H1 (cell line): ENCODE results near the gene ACVRL1. TPM values are rescaled to one million over a fixed set of nuclear protein-coding genes. Genes with fewer than 3 reads are reported as not detected.
A peak's percentile ranks its signal among the peaks of the same experiment; 100 is the strongest.

Experiments
- CTCF ChIA-PET: fragments of 300-600 bp; sonication (Branson Sonifier 250); formaldehyde crosslinking; loops from one replicate; lab custom pipeline; 2021; ENCODE audit not compliant: partially characterized antibody; lab: Charles Lee
- POLR2A ChIA-PET: fragments of 300-600 bp; sonication (Branson Sonifier 250); formaldehyde crosslinking; loops from one replicate; lab custom pipeline; 2021; ENCODE audit warnings: inconsistent platforms; ENCODE audit not compliant: partially characterized antibody; lab: Charles Lee
- DNase-seq, 2 experiments: peaks; one replicate each; pipeline versions ENCODE4 v3.0.0 to v3.0.0-alpha.2; 2010 to 2022; ENCODE audit warnings: low spot score in 2 of 2, low read depth in 1 of 2, mixed read lengths in 1 of 2
- FAIRE-seq: peaks from 2 replicates; lab custom pipeline; 2011; peaks lifted over from hg19 to GRCh38; lab: Jason Lieb, UNC
- H2AFZ ChIP-seq: 2 replicates; pipeline ENCODE4 v1.8.1; 2012; ENCODE audit warnings: low read length, inconsistent platforms
- H2AK5ac ChIP-seq: 2 replicates; pipeline ENCODE4 v1.6.1; 2013; ENCODE audit warnings: low read depth, low read length
- H2BK120ac ChIP-seq: replicated peaks from 2 replicates; pipeline ENCODE3; 2013; ENCODE audit warnings: low read depth, low read length, inconsistent platforms
- H2BK12ac ChIP-seq: 2 replicates; pipeline ENCODE4 v1.6.1; 2013; ENCODE audit warnings: low read depth, low read length
- H2BK15ac ChIP-seq: 2 replicates; pipeline ENCODE4 v1.6.1; 2013; ENCODE audit warnings: low read length
- H2BK20ac ChIP-seq: 2 replicates; pipeline ENCODE4 v1.6.1; 2013; ENCODE audit warnings: low read length
- H2BK5ac ChIP-seq: 2 replicates; pipeline ENCODE4 v1.6.1; 2013; ENCODE audit warnings: low read depth, low read length
- H3K14ac ChIP-seq: 2 replicates; pipeline ENCODE4 v1.6.1; 2013; ENCODE audit warnings: inconsistent platforms; ENCODE audit not compliant: insufficient read length
- H3K18ac ChIP-seq: 2 replicates; pipeline ENCODE4 v1.6.1; 2013; ENCODE audit warnings: low read length; ENCODE audit errors: extremely low read depth
- H3K23ac ChIP-seq: 2 replicates; pipeline ENCODE4 v1.6.1; 2013; ENCODE audit warnings: inconsistent platforms; ENCODE audit not compliant: insufficient read length
- H3K23me2 ChIP-seq: 2 replicates; pipeline ENCODE4 v1.6.1; 2013; ENCODE audit warnings: low read depth, low read length
- H3K27ac ChIP-seq: 2 replicates; pipeline ENCODE4 v1.6.1; 2011; ENCODE audit warnings: low read depth, low read length, inconsistent platforms
- H3K27me3 ChIP-seq, 4 experiments: replicated peaks in 1 of 4; 1 replicate in 1 of 4; 2 replicates in 3 of 4; pipeline versions ENCODE4 v1.6.1 to v1.8.1; 2011 to 2013; ENCODE audit warnings: low read length in 3 of 4, mild to moderate bottlenecking in 3 of 4, inconsistent platforms in 2 of 4, mixed read lengths in 2 of 4, moderate library complexity in 1 of 4; ENCODE audit not compliant: control insufficient read depth in 3 of 4, insufficient read depth in 3 of 4; ENCODE audit errors: extremely low read depth in 1 of 4
- H3K36me3 ChIP-seq, 4 experiments: 2 replicates each; pipeline versions ENCODE4 v1.6.1 to v1.8.1; 2011 to 2013; ENCODE audit warnings: mild to moderate bottlenecking in 4 of 4, low read length in 3 of 4, moderate library complexity in 2 of 4, control low read depth in 1 of 4, inconsistent platforms in 1 of 4; ENCODE audit not compliant: insufficient read depth in 4 of 4, control insufficient read depth in 2 of 4
- H3K4ac ChIP-seq: replicated peaks from 2 replicates; pipeline ENCODE3; 2013; ENCODE audit warnings: low read length, low read depth, mixed read lengths, inconsistent platforms; ENCODE audit not compliant: insufficient read length
- H3K4me1 ChIP-seq, 4 experiments: replicated peaks in 1 of 4; 1 replicate in 1 of 4; 2 replicates in 3 of 4; pipeline versions ENCODE4 v1.6.1 to v1.8.1; 2011 to 2013; ENCODE audit warnings: low read length in 3 of 4, inconsistent platforms in 2 of 4, mixed read lengths in 1 of 4; ENCODE audit not compliant: insufficient read depth in 4 of 4, control insufficient read depth in 3 of 4
- H3K4me2 ChIP-seq, 2 experiments: 2 replicates each; pipeline versions ENCODE4 v1.6.1 to v1.8.1; 2011 to 2013; ENCODE audit warnings: low read depth in 2 of 2, low read length in 2 of 2, control low read depth in 1 of 2, inconsistent platforms in 1 of 2, mild to moderate bottlenecking in 1 of 2; ENCODE audit not compliant: insufficient read depth in 1 of 2
- H3K4me3 ChIP-seq, 4 experiments: fragments of 200-600, 300-600 bp in 1 of 4; sonication (generic), shearing (Covaris generic), sonication (Bioruptor Twin) in 1 of 4; 2 replicates each; pipeline versions ENCODE4 v1.5.1 to v1.8.1; 2011 to 2016; ENCODE audit warnings: low read length in 4 of 4, low read depth in 3 of 4, control low read depth in 2 of 4, inconsistent platforms in 2 of 4, mild to moderate bottlenecking in 2 of 4, mixed read lengths in 1 of 4, moderate library complexity in 1 of 4; ENCODE audit not compliant: insufficient read depth in 2 of 4; ENCODE audit errors: extremely low read depth in 1 of 4
- H3K56ac ChIP-seq: replicated peaks from 2 replicates; pipeline ENCODE3; 2013; ENCODE audit warnings: low read depth, mild to moderate bottlenecking, mixed read lengths, low read length, inconsistent platforms; ENCODE audit not compliant: insufficient read length
- H3K79me1 ChIP-seq: 2 replicates; pipeline ENCODE4 v1.6.1; 2013; ENCODE audit warnings: low read depth, low read length, control low read depth
- H3K79me2 ChIP-seq, 2 experiments: 2 replicates each; pipeline versions ENCODE4 v1.6.1 to v1.8.1; 2012 to 2013; ENCODE audit warnings: low read length in 2 of 2, mild to moderate bottlenecking in 2 of 2, inconsistent platforms in 1 of 2; ENCODE audit not compliant: insufficient read depth in 2 of 2, control insufficient read depth in 1 of 2
- H3K9ac ChIP-seq, 4 experiments: replicated peaks in 1 of 4; 1 replicate in 1 of 4; 2 replicates in 3 of 4; pipeline versions ENCODE4 v1.6.1 to v1.8.1; 2011 to 2013; ENCODE audit warnings: low read depth in 3 of 4, low read length in 3 of 4, control low read depth in 2 of 4, mild to moderate bottlenecking in 2 of 4, moderate library complexity in 2 of 4, inconsistent platforms in 1 of 4; ENCODE audit errors: extremely low read depth in 1 of 4
- H3K9me3 ChIP-seq, 2 experiments: 2 replicates each; pipeline versions ENCODE4 v1.6.1 to v1.8.1; 2012 to 2013; ENCODE audit warnings: mild to moderate bottlenecking in 2 of 2, moderate library complexity in 2 of 2, control low read depth in 1 of 2, inconsistent platforms in 1 of 2, low read depth in 1 of 2, low read length in 1 of 2, mixed read lengths in 1 of 2; ENCODE audit not compliant: insufficient read depth in 2 of 2
- H4K20me1 ChIP-seq, 2 experiments: replicated peaks in 1 of 2; 2 replicates each; pipeline versions ENCODE3 to v1.8.1; 2011 to 2013; ENCODE audit warnings: inconsistent platforms in 2 of 2, low read length in 2 of 2, mild to moderate bottlenecking in 1 of 2; ENCODE audit not compliant: insufficient read depth in 2 of 2, control insufficient read depth in 1 of 2
- H4K5ac ChIP-seq: 2 replicates; pipeline ENCODE4 v1.6.1; 2013; ENCODE audit warnings: low read length, low read depth, mixed read lengths, inconsistent platforms; ENCODE audit not compliant: insufficient read length
- H4K8ac ChIP-seq: 2 replicates; pipeline ENCODE4 v1.8.0; 2013; ENCODE audit warnings: mild to moderate bottlenecking, moderate library complexity, low read length, inconsistent platforms; ENCODE audit not compliant: insufficient read depth; ENCODE audit errors: extremely low read depth
- H4K91ac ChIP-seq: replicated peaks from 2 replicates; pipeline ENCODE3; 2013; ENCODE audit warnings: low read length, mixed read lengths, inconsistent platforms; ENCODE audit not compliant: insufficient read length
- BCL11A ChIP-seq, 2 experiments: IDR thresholded peaks; one replicate each; pipeline ENCODE4 v1.6.1; 2011; ENCODE audit warnings: low read depth in 2 of 2, low read length in 2 of 2, mild to moderate bottlenecking in 2 of 2
- CHD1 ChIP-seq: IDR thresholded peaks from 2 replicates; pipeline ENCODE4 v1.6.1; 2012; ENCODE audit warnings: low read depth, low read length, improper control_type of control experiment
- CHD2 ChIP-seq: IDR thresholded peaks from 2 replicates; pipeline ENCODE4 v1.6.1; 2012; ENCODE audit warnings: low read length, improper control_type of control experiment
- EGR1 ChIP-seq: IDR thresholded peaks from 2 replicates; pipeline ENCODE4 v1.6.1; 2011; ENCODE audit warnings: low read depth, low read length, borderline replicate concordance
- GABPA ChIP-seq: IDR thresholded peaks from 2 replicates; pipeline ENCODE4 v1.6.1; 2011; ENCODE audit warnings: mild to moderate bottlenecking, low read length, moderate library complexity, borderline replicate concordance; ENCODE audit not compliant: insufficient read depth
- GTF2F1 ChIP-seq: IDR thresholded peaks from 2 replicates; pipeline ENCODE4 v1.6.1; 2012; ENCODE audit warnings: low read depth, low read length, improper control_type of control experiment, borderline replicate concordance
- HDAC2 ChIP-seq, 2 experiments: fragments of 300-600 bp in 1 of 2; sonication (generic) in 1 of 2; IDR thresholded peaks; 2 replicates each; pipeline ENCODE4 v1.6.1; 2011 to 2012; ENCODE audit warnings: low read depth in 2 of 2, low read length in 2 of 2, mild to moderate bottlenecking in 2 of 2, moderate library complexity in 2 of 2, borderline replicate concordance in 1 of 2, inconsistent platforms in 1 of 2
- KDM4A ChIP-seq: IDR thresholded peaks from one replicate; pipeline ENCODE4 v1.7.1; 2012; ENCODE audit warnings: low read depth, mild to moderate bottlenecking, moderate library complexity, low read length, inconsistent platforms; ENCODE audit not compliant: severe bottlenecking
- POLR2AphosphoS5 ChIP-seq: IDR thresholded peaks from 2 replicates; pipeline ENCODE4 v1.6.1; 2011; ENCODE audit warnings: low read depth, low read length
- RNF2 ChIP-seq: fragments of 200-900, 300-1000 bp; sonication (generic); IDR thresholded peaks from 2 replicates; pipeline ENCODE4 v1.7.1; 2016; ENCODE audit warnings: borderline replicate concordance, low read depth, mild to moderate bottlenecking, antibody characterized with exemption, low read length; ENCODE audit not compliant: poor library complexity, severe bottlenecking; ENCODE audit errors: missing control alignments
- SIRT6 ChIP-seq: IDR thresholded peaks from one replicate; pipeline ENCODE4 v1.7.1; 2012; ENCODE audit warnings: low read length, inconsistent platforms
- TAF1 ChIP-seq: IDR thresholded peaks from 2 replicates; pipeline ENCODE4 v1.6.1; 2011; ENCODE audit warnings: mild to moderate bottlenecking, low read depth, low read length
- WGBS, 2 experiments: shearing (Covaris generic) in 1 of 2; methylation state at CpG; one replicate each; pipeline versions ENCODE4 v1.1.6 to v1.1.7; 2013 to 2015; ENCODE audit warnings: low lambda C conversion rate in 2 of 2, mixed read lengths in 2 of 2, inconsistent platforms in 1 of 2, low coverage in 1 of 2, missing lambda C conversion rate in 1 of 2; ENCODE audit not compliant: insufficient replicate concordance in 2 of 2, insufficient coverage in 1 of 2, insufficient read length in 1 of 2; ENCODE audit errors: extremely low coverage in 1 of 2, missing lambda C conversion rate in 1 of 2; 5-methylcytosine and 5-hydroxymethylcytosine counted together
- polyA plus RNA-seq, 7 experiments: library from polyadenylated mRNA; depleted of rRNA in 3 of 7; stranded (reverse) in 5 of 7; unstranded in 2 of 7; fragments of >200 nt in 5 of 7; fragments of 200-250 nt in 2 of 7; gene quantifications; 1 replicate in 5 of 7; 2 replicates in 1 of 7; 4 replicates in 1 of 7; pipeline versions ENCODE4 v1.2.1 to v1.2.3, GENCODE V29; 2011 to 2013; ENCODE audit warnings: missing spikeins in 2 of 7, mixed read lengths in 2 of 7
- total RNA-seq: library from RNA; stranded (reverse); fragmentation: NEBNext Ultra II Directional; extraction: Animal tissue kit (Norgen Biotek cat#: 25700); gene quantifications from 2 replicates; pipeline ENCODE4 v1.2.1, GENCODE V29; 2021

Gene ACVRL1
- total and polyA plus RNA-seq, 2 of the 8 experiments (the other 6 are each of a cell fraction or from before 2014, with no cell fraction given), result 0.09 to 0.35 TPM

GRCh38 chr12:51950682-51951198, 43.4 kb downstream of the ACVRL1 start:
- Histone ChIP-seq H3K79me2 (peaks cover 0 to 29% of the 10 kb centered on the region in 2 experiments; a peak in 2 of 4 replicates), H3K4me1 (peaks cover 0 to 3% (median 2%) of the 10 kb centered on the region in 4 experiments; a peak in 6 of 7 replicates), H2AFZ (0 out of 2 replicates have a peak overlapping the region, but pooled peaks have one; percentile 90), H3K18ac (no peak overlapping the region), H3K79me1 (no peaks in the 10 kb centered on the region; the same call in 1 of the 2 replicates), H3K23ac (no peak overlapping the region), H3K56ac (no peak overlapping the region), H3K4me3 (peak overlapping the region; percentile 67 to 95 (median 69)), H4K91ac (no peak overlapping the region), H3K4me2 (peak overlapping the region; percentile 96 to 99), H4K5ac (no peak overlapping the region), H2BK120ac (no peak overlapping the region), H2BK15ac (no peak overlapping the region), H3K27me3 (peaks cover 7 to 47% (median 34%) of the 10 kb centered on the region in 4 experiments), H2BK20ac (no peak overlapping the region), H4K20me1 (peaks cover 5 to 8% of the 10 kb centered on the region in 2 experiments), H3K27ac (no peak overlapping the region), H3K4ac (no peak overlapping the region), H2AK5ac (no peak overlapping the region), H4K8ac (no peak overlapping the region), H3K23me2 (peaks cover 7% of the 10 kb centered on the region; the same call in 1 of the 2 replicates), H3K9me3 (no peaks in the 10 kb centered on the region), H2BK12ac (no peak overlapping the region), H2BK5ac (no peak overlapping the region), H3K36me3 (no peaks in the 10 kb centered on the region), H3K14ac (no peak overlapping the region), H3K9ac (no peak overlapping the region; a peak in 2 of 7 replicates)
- ChIA-PET POLR2A (interaction anchor here (1.2 to 1.5 kb wide), 4 partner anchors 13 to 86 kb away, joined by 3 read pairs; no protein-coding TSS in a partner anchor), CTCF (interaction anchor here (0.7 to 2.9 kb wide), 10 partner anchors 12 to 42 kb away, joined by 3 to 15 read pairs (median 5); no protein-coding TSS in a partner anchor)
- 10% methylated on average over 5 of the region's 5 CpGs; no CpG with 5 or more reads in 1 of the 2 experiments for WGBS, 2 experiments
- DNase-seq, result no peak
- FAIRE-seq, result no peak
- TF ChIP-seq HDAC2 (IDR thresholded peaks at IDR 0.05; ENCODE audit: borderline replicate concordance in 1 of 2, low read depth in 2 of 2, low read length in 2 of 2) (no peak), SIRT6 (no peak), KDM4A (no peak), POLR2AphosphoS5 (no peak), RNF2 (no peak), BCL11A (IDR thresholded peaks at IDR 0.05; ENCODE audit: low read depth in 2 of 2, low read length in 2 of 2) (no peak), CHD2 (no peak), GABPA (no peak), CHD1 (no peak), TAF1 (no peak), GTF2F1 (no peak), EGR1 (no peak)
